Stimulated activated naive CD8-positive, alpha-beta T cell treated with anti-CD3 and anti-CD28 coated beads, Interleukin-15, Interleukin-2, amounts not matched to agents 100 ng/mL and 50 ng/mL, for 24 hours (primary cell): Measurements from ENCODE around the gene LAMC2.
"Not testable (repeated sequence)": the region's sequence is repeated elsewhere in the genome, so short reads cannot be mapped to it uniquely, and the experiment has no call there.

Source experiments
- H3K27ac Mint-ChIP-seq: one replicate; pipeline ENCODE4 v1.8.0; 2021; ENCODE audit warnings: mild to moderate bottlenecking, mixed read lengths
- H3K27me3 Mint-ChIP-seq: one replicate; pipeline ENCODE4 v1.8.0; 2021; ENCODE audit warnings: mixed read lengths
- H3K36me3 Mint-ChIP-seq: one replicate; pipeline ENCODE4 v1.8.0; 2021; ENCODE audit warnings: low read depth, mixed read lengths
- H3K4me1 Mint-ChIP-seq: one replicate; pipeline ENCODE4 v1.8.0; 2021; ENCODE audit warnings: low read depth, mixed read lengths
- H3K4me3 Mint-ChIP-seq: one replicate; pipeline ENCODE4 v1.8.0; 2021; ENCODE audit warnings: mild to moderate bottlenecking, mixed read lengths
- H3K9me3 Mint-ChIP-seq: one replicate; pipeline ENCODE4 v1.8.0; 2021; ENCODE audit warnings: mixed read lengths

The LAMC2 gene

GRCh38 chr1:183267646-183268431 is 81.8 kb downstream of the LAMC2 start:
- Mint-ChIP-seq H3K27me3 (peaks cover 4% of the 10 kb centered on the region), H3K4me1 (no peaks in the 10 kb centered on the region), H3K4me3 (no peak overlapping the region), H3K36me3 (no peaks in the 10 kb centered on the region), H3K9me3 (no peaks in the 10 kb centered on the region), H3K27ac (no peak overlapping the region)

GRCh38 chr1:183270541-183271141 is 84.6 kb downstream of the LAMC2 start:
- Mint-ChIP-seq H3K4me3 (no peak overlapping the region), H3K27me3 (peaks cover 4% of the 10 kb centered on the region), H3K27ac (no peak overlapping the region), H3K36me3 (no peaks in the 10 kb centered on the region), H3K9me3 (no peaks in the 10 kb centered on the region), H3K4me1 (no peaks in the 10 kb centered on the region)

- no peaks in the 10 kb centered on the region for H3K36me3 Mint-ChIP-seq
- no peak overlapping the region for H3K27ac Mint-ChIP-seq
- no peak overlapping the region for H3K4me3 Mint-ChIP-seq
- no peaks in the 10 kb centered on the region for H3K9me3 Mint-ChIP-seq
- no peaks in the 10 kb centered on the region for H3K4me1 Mint-ChIP-seq
- H3K27me3 Mint-ChIP-seq: no peaks in the 10 kb centered on the region
These were observed 86.4 kb downstream of the LAMC2 start for GRCh38 chr1:183272390-183272848.

- Mint-ChIP-seq H3K9me3 (no peaks in the 10 kb centered on the region), H3K36me3 (no peaks in the 10 kb centered on the region), H3K27ac (no peak overlapping the region), H3K4me3 (no peak overlapping the region), H3K27me3 (no peaks in the 10 kb centered on the region), H3K4me1 (no peaks in the 10 kb centered on the region)
These were observed 87.2 kb downstream of the LAMC2 start for GRCh38 chr1:183273300-183273699.

GRCh38 chr1:183273984-183274383 is 87.9 kb downstream of the LAMC2 start:
- H3K4me1 Mint-ChIP-seq, H3K27me3 Mint-ChIP-seq, H3K27ac Mint-ChIP-seq, H3K36me3 Mint-ChIP-seq, H3K4me3 Mint-ChIP-seq, H3K9me3 Mint-ChIP-seq: not testable (repeated sequence)

DNA sequence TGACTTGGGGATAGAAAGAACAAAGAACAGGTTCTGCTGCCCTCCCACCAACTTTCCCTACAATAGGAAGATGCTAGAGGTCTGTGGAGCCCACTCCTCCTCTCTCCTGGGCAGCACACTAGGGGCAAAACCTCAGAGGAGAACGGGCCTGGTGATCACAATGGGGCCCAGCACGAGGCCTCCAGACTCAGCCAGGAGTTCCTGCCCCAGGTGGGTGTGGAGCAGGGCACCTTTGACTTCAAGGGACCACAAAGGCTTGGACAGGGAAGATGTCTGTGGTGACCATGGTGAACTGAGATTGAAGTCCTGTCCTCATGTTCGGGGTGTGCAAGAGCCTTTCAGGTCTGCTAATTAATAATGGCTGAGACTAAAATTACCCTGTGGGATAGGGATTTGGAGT is 88.8 kb downstream of the LAMC2 start:
- Mint-ChIP-seq H3K4me1 (no peaks in the 10 kb centered on the region), H3K4me3 (no peak overlapping the region), H3K9me3 (no peaks in the 10 kb centered on the region), H3K36me3 (no peaks in the 10 kb centered on the region), H3K27me3 (no peaks in the 10 kb centered on the region), H3K27ac (no peak overlapping the region)

DNA sequence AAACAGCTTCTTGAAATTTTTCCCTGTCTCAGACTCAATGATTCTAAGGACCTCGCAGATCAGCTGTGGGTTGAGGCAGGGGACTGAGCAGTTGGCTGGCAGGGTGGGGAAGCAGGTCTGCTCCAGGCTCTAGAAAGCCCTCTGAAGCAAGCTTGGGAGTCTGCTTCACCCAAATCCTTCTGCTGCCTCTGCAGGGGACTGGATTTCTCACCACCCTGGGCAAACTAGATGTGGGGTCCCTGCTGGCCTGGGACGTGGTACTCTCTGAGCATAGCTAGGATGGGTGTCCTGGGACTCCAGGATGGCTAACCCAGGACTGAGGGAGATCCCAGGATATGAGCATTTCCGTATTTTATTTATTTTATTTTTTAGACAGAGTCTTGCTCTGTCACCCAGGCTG is 89.3 kb downstream of the LAMC2 start:
- Mint-ChIP-seq H3K27ac (no peak overlapping the region), H3K4me3 (no peak overlapping the region), H3K36me3 (no peaks in the 10 kb centered on the region), H3K9me3 (no peaks in the 10 kb centered on the region), H3K4me1 (no peaks in the 10 kb centered on the region), H3K27me3 (no peaks in the 10 kb centered on the region)

DNA sequence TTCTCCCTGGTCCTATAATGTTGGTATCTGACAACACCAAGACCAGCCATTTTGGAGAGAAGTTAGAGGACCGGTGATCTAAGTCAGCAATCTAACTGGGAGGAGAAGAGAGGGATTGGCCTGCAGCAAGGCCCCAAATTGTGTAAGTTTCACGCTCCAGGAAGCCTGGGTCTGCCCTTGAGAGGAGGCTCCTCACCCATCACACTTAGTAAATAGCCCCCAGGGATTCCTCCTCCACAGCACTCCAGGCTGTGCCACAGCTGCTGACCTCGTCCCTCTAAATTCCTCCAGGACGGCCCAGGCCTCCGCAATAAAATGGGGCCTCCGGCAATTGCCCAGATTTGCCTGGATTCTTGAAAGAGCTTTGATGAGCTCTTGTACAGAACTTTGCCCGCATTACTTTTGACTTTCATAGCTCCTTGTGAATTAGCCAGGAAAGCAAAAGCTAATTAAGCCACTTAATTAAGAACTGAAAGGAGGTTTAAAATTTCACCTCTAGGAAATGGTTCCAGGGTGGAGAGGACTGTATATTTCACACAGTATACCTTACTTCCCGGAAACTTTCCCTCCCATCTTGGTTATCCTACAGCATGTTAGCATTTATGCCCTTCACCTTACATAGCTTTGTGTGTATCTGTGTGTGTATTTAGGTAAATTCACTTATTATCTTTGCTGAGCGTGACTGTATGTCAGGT is 90.5 kb downstream of the LAMC2 start:
- Mint-ChIP-seq H3K4me1 (no peaks in the 10 kb centered on the region), H3K9me3 (no peaks in the 10 kb centered on the region), H3K27me3 (no peaks in the 10 kb centered on the region), H3K4me3 (no peak overlapping the region), H3K27ac (no peak overlapping the region), H3K36me3 (no peaks in the 10 kb centered on the region)

GRCh38 chr1:183277821-183278738 is 92.0 kb downstream of the LAMC2 start:
- no peaks in the 10 kb centered on the region for H3K36me3 Mint-ChIP-seq

GRCh38 chr1:183278739-183279591 is 92.9 kb downstream of the LAMC2 start:
- no peaks in the 10 kb centered on the region for H3K9me3 Mint-ChIP-seq
- no peaks in the 10 kb centered on the region for H3K4me1 Mint-ChIP-seq
- peaks cover 4% of the 10 kb centered on the region for H3K27me3 Mint-ChIP-seq
- H3K27ac Mint-ChIP-seq: no peak overlapping the region
- no peak overlapping the region for H3K4me3 Mint-ChIP-seq
- no peaks in the 10 kb centered on the region for H3K36me3 Mint-ChIP-seq

More at GRCh38 chr1:183277821-183278738, 92.0 kb downstream of the LAMC2 start:
- Mint-ChIP-seq H3K4me3 (no peak overlapping the region), H3K27me3 (no peaks in the 10 kb centered on the region), H3K9me3 (no peaks in the 10 kb centered on the region), H3K27ac (no peak overlapping the region), H3K4me1 (no peaks in the 10 kb centered on the region)

DNA sequence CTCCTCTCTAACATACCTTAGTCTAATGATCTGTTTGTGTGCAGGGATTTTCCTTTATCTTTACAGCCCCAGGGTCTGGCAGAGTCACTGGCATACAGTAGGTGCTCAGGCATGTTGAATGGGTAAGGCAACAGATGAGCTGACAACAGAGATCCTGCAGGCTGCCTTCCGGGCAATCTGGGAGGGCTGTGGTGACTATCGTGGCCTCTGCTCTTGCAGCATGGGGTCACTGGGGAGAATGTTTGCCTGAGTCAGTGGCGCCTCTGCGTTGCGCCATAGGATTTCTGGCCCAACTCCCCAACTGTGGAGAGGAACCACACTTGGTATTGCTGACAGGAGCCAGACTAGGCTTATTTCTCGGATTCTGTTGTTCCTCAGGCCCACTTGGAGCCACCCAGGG is 93.8 kb downstream of the LAMC2 start:
- no peaks in the 10 kb centered on the region for H3K4me1 Mint-ChIP-seq
- H3K9me3 Mint-ChIP-seq: no peaks in the 10 kb centered on the region
- H3K27me3 Mint-ChIP-seq: peaks cover 10% of the 10 kb centered on the region
- no peaks in the 10 kb centered on the region for H3K36me3 Mint-ChIP-seq
- no peak overlapping the region for H3K4me3 Mint-ChIP-seq
- H3K27ac Mint-ChIP-seq: no peak overlapping the region

DNA sequence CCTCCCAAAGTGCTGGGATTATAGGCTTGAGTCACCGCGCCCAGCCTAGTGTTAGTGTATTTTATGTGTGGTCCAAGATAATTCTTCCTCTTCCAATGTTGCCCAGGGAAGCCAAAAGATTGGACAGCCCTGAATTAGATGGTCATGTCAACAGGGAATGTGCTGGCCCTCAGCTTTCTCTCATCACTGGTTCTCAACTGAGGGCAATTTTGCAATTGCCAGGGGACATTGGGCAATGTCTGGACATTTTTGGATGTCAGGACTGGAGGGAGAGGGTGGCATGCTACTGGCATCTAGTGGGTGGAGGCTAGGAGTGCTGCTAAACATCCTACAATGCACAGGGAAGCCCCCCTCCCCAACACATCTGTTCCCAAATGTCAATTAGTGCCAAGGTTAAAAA is 95.0 kb downstream of the LAMC2 start:
- no peaks in the 10 kb centered on the region for H3K4me1 Mint-ChIP-seq
- H3K27me3 Mint-ChIP-seq: peaks cover 10% of the 10 kb centered on the region
- H3K36me3 Mint-ChIP-seq: no peaks in the 10 kb centered on the region
- no peaks in the 10 kb centered on the region for H3K9me3 Mint-ChIP-seq
- H3K27ac Mint-ChIP-seq: no peak overlapping the region
- no peak overlapping the region for H3K4me3 Mint-ChIP-seq

GRCh38 chr1:183281553-183282091 is 95.6 kb downstream of the LAMC2 start:
- H3K4me3 Mint-ChIP-seq: no peak overlapping the region
- H3K4me1 Mint-ChIP-seq: no peaks in the 10 kb centered on the region
- H3K27me3 Mint-ChIP-seq: peaks cover 10% of the 10 kb centered on the region
- no peak overlapping the region for H3K27ac Mint-ChIP-seq
- H3K36me3 Mint-ChIP-seq: no peaks in the 10 kb centered on the region
- no peaks in the 10 kb centered on the region for H3K9me3 Mint-ChIP-seq
